Naive B cell (primary cell): ENCODE results near the gene PLK5. TPM values are rescaled to one million over a fixed set of nuclear protein-coding genes. Genes with fewer than 3 reads are reported as not detected.

Experiments used
- ATAC-seq, 2 donors: fragments of 150-1000 bp; cut with Tn5 transposase; 2 replicates each; pipeline ENCODE4 v1.10.0; 2021; ENCODE audit warnings: low read depth in 2 of 2, mild to moderate bottlenecking in 2 of 2, moderate library complexity in 2 of 2
- DNase-seq: peaks from one replicate; pipeline ENCODE4 v3.0.0; 2022
- H3K27ac Mint-ChIP-seq, 6 donors: one replicate each; pipeline ENCODE4 v1.8.0; 2020 to 2022; ENCODE audit warnings: mild to moderate bottlenecking in 6 of 6, mixed read lengths in 6 of 6, moderate library complexity in 5 of 6, inconsistent platforms in 2 of 6
- H3K27me3 Mint-ChIP-seq, 3 donors: one replicate each; pipeline ENCODE4 v1.8.0; 2021 to 2022; ENCODE audit warnings: mixed read lengths in 3 of 3, mild to moderate bottlenecking in 1 of 3
- H3K36me3 Mint-ChIP-seq, 2 donors: one replicate each; pipeline ENCODE4 v1.8.0; 2020 to 2022; ENCODE audit warnings: mixed read lengths in 2 of 2, inconsistent platforms in 1 of 2, mild to moderate bottlenecking in 1 of 2
- H3K4me1 Mint-ChIP-seq, 3 donors: one replicate each; pipeline ENCODE4 v1.8.0; 2020 to 2022; ENCODE audit warnings: mixed read lengths in 3 of 3, inconsistent platforms in 1 of 3, mild to moderate bottlenecking in 1 of 3, moderate library complexity in 1 of 3
- H3K4me3 Mint-ChIP-seq, 8 donors: one replicate each; pipeline ENCODE4 v1.8.0; 2020 to 2022; ENCODE audit warnings: mild to moderate bottlenecking in 8 of 8, mixed read lengths in 8 of 8, moderate library complexity in 8 of 8, inconsistent platforms in 2 of 8
- H3K9me3 Mint-ChIP-seq, 7 donors: one replicate each; pipeline ENCODE4 v1.8.0; 2020 to 2022; ENCODE audit warnings: mixed read lengths in 7 of 7, mild to moderate bottlenecking in 5 of 7, inconsistent platforms in 2 of 7, moderate library complexity in 1 of 7
- polyA plus RNA-seq, 6 donors: library from polyadenylated mRNA; unstranded; fragments of 300-500 nt; fragmentation: Illumina TruSeq; gene quantifications; one replicate each; pipeline ENCODE4 v1.2.3, GENCODE V29; 2021; ENCODE audit warnings: low read depth in 6 of 6

The PLK5 gene
- polyA plus RNA-seq, 6 donors from 2014 or later, result not detected

DNA sequence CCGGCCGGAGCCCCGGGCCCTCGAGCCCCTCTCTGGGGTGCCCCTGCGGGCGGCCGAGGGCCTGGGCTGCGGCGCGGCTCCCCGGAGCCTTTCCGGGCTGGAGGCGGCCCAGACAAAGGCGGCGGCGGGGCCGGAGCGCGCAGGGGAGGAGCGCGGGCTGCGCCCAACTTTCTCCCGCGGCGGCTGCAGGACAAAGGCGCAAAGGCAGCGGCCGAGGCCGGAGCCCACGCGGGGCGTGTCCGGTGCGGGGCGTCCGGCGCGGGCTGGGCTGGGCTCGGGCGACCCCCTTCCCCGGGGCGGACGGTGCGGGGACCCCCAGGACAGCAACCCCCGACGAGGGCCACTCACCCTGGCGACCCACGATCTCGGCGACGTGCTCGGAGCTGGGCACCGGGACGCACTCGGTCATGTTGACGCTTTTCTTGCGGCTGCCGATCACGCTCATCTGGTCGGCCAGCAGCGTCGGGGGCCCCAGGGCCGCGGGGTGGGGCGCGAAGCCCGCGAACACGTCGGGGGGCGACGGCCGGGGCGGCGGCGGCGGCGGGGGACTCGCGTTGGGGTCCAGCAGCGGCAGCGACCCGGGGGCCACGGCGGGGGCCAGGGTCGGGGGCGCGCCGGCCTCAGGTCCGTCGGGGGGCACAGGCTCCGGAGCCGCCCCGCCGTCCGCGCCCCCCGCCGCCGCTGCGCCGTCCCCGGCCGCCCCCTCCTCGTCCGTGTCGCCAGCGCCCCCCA, 43.4 kb downstream of the PLK5 start:
- ATAC-seq, result no peak
- no peak for DNase-seq
- Mint-ChIP-seq H3K9me3 (no peaks in the 10 kb centered on the region), H3K27ac (no peak overlapping the region), H3K27me3 (peaks cover 6 to 16% (median 13%) of the 10 kb centered on the region in 3 donors), H3K4me3 (peak overlapping the region in 3 of 8 donors; percentile 41 to 56 (median 49)), H3K4me1 (peaks cover 12 to 14% (median 14%) of the 10 kb centered on the region in 3 donors), H3K36me3 (no peaks in the 10 kb centered on the region)

DNA sequence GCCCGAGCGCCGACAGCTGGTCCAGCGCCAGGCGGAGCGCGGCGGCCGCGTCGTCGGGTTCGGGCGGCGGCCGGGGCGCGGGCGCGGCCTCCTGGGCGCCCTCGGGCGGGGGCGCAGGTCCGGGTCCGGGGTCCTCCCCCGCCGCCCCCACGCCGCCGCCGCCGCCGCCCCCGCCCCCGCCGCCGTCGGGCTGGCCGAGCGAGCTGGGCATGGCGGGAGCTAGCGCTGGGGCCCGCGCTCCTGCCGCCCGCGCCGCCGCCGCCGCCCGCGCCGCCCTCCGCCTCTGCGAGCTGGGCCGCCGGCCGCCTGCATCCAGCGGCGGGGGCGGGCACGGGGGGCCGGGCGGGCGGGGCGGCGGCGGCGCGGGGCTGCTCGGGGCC, 44.0 kb downstream of the PLK5 start:
- ATAC-seq, result peak; percentile 32 to 38
- H3K9me3 Mint-ChIP-seq, result no peaks in the 10 kb centered on the region
- peaks cover 6 to 16% (median 13%) of the 10 kb centered on the region in 3 donors for H3K27me3 Mint-ChIP-seq
- H3K27ac Mint-ChIP-seq, result no peak overlapping the region
- DNase-seq, result no peak
- no peak overlapping the region for H3K4me3 Mint-ChIP-seq
- H3K4me1 Mint-ChIP-seq, result peaks cover 12 to 14% (median 14%) of the 10 kb centered on the region in 3 donors
- H3K36me3 Mint-ChIP-seq, result no peaks in the 10 kb centered on the region

DNA sequence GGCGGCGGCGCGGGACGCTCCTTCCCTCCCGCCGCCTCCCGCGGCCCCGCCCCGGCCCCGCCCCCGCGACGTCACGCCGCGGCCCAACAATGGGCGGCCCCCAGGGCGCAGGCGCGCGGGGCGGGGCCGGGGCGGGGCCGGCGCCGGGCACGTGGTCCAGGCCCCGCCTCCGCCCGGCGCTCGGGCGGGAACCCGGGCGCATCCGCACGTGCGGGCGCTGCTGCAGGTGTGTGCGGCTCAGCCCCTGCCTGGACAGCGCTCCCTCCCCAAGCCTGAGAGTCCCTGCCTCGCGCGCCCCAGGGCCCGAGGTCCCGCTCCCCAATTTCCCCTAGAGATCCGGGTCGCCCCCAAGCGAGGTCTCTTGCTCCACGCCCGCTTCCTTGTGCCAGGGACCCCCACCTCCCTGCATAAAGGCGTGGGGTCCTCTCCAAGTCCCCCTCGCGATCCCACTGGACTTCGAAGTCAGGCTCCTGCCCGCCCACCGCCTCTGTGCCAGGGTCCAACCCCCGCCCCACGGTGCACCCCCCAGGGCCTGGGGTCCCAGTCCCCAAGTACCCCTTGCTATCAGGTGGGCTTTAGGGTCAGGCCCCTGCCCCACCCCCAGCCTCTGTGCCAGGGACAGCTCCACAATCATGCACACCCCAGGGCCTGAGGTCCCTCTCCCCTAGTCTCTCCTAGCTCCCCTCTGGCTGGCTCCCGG, 44.6 kb downstream of the PLK5 start, which contains the start of gene MEX3D:
MEX3D (minus strand) TSS at position 6 of the 700 bp plus-strand sequence. CDS start 267 bp downstream, outside the sequence.
- H3K4me1 Mint-ChIP-seq, result peaks cover 14 to 15% (median 14%) of the 10 kb centered on the region in 3 donors
- no peaks in the 10 kb centered on the region for H3K36me3 Mint-ChIP-seq
- peak within 1 kb of the TSS in 7 of 8 donors; percentile 49 to 82 (median 66) for H3K4me3 Mint-ChIP-seq
- peaks cover 6 to 16% (median 13%) of the 10 kb centered on the region in 3 donors for H3K27me3 Mint-ChIP-seq
- DNase-seq (peak; percentile 78), ATAC-seq (peak; percentile 92 to 94)
- H3K27ac Mint-ChIP-seq, result peak within 1 kb of the TSS in 2 of 6 donors; percentile 73 to 76
- H3K9me3 Mint-ChIP-seq, result no peaks in the 10 kb centered on the region

DNA sequence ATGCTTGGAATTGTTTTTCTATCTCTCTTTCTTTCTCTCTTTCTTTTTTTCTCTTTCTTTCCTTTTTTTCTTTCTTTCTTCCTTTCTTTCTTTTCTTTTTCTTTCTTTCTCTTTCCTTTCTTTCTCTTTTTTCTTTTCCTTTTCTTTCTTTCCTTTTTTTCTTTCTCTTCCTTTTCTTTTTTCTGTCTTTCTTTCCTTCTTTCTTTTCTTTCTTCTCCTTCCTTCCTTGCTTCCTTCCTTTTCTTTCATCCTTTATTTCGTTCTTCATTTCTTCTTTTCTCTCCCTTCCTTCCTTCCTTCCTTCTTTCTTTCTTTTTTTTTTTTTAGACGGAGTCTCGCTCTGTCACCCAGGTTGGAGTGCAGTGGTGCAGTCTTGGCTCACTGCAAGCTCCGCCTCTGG, 46.1 kb downstream of the PLK5 start:
- Mint-ChIP-seq H3K4me1 (peaks cover 14 to 15% (median 14%) of the 10 kb centered on the region in 3 donors), H3K4me3 (peak overlapping the region in 7 of 8 donors; percentile 49 to 90 (median 67)), H3K27ac (peak overlapping the region in 4 of 6 donors; percentile 21 to 81 (median 36)), H3K36me3 (no peaks in the 10 kb centered on the region), H3K27me3 (peaks cover 6 to 16% (median 13%) of the 10 kb centered on the region in 3 donors), H3K9me3 (no peaks in the 10 kb centered on the region)
- DNase-seq, result no peak
- ATAC-seq, result no peak

DNA sequence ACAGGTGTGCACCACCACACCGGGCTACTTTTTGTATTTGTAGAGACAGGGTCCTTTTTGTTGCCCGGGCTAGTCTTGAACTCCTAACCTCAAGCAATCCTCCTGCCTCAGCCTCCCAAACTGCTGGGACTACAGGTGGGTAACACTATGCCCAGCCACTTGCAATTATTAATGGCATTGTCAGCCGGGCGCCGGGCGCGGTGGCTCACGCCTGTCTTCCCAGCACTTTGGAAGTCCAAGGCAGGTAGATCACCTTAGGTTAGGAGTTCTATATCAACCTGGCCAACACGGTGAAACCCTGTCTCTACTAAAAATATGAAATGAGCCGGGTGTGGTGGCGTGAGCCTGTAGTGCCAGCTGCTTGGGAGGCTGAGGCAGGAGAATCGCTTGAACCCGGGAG, 47.0 kb downstream of the PLK5 start:
- H3K27me3 Mint-ChIP-seq, result peaks cover 6 to 16% (median 13%) of the 10 kb centered on the region in 3 donors
- H3K9me3 Mint-ChIP-seq, result no peaks in the 10 kb centered on the region
- peak overlapping the region in 3 of 8 donors; percentile 35 to 69 (median 67) for H3K4me3 Mint-ChIP-seq
- ATAC-seq (no peak), DNase-seq (no peak)
- H3K27ac Mint-ChIP-seq, result peak overlapping the region in 1 of 6 donors; percentile 21
- peaks cover 0 to 4% of the 10 kb centered on the region in 2 donors for H3K36me3 Mint-ChIP-seq
- H3K4me1 Mint-ChIP-seq, result peaks cover 14 to 17% (median 15%) of the 10 kb centered on the region in 3 donors

DNA sequence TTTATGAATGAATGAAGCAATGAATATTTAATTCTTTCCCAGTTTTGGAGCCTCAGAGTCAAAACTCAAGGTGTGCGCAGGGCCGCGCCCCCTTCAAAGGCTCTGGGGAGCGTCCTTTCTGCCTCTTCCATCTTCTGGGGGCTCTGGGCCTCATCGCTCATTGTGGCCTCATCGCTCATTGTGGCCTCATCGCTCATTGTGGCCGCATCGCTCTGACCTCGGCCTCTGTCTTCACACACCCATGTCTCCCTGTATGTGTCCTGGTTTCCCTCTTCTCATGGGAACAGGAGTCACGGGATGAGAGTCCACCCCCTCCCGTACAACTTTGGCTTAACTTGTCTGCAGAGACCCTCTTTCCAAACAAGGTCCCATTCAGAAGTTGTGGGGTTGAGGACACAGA, 47.5 kb downstream of the PLK5 start:
- H3K4me1 Mint-ChIP-seq, result peaks cover 14 to 20% (median 16%) of the 10 kb centered on the region in 3 donors
- H3K9me3 Mint-ChIP-seq, result no peaks in the 10 kb centered on the region

DNA sequence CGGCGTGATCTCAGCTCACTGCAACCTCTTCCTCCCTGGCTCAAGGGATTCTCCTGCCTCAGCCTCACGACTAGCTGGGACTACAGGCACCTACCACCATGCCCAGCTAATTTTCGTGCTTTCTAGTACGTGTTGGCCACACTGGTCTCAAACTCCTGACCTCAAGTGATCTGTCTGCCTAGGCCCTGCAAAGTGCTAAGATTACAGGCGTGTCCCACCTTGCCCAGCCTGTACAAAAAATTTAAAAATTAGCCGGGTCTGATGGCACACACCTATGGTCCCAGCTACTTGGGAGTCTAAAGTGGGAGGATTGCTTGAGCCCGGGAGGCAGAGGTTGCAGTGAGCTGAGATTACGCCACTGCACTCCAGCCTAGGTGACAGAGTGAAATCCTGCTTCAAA, 48.9 kb downstream of the PLK5 start:
- Mint-ChIP-seq H3K4me1 (peaks cover 14 to 20% (median 16%) of the 10 kb centered on the region in 3 donors), H3K4me3 (no peak overlapping the region), H3K27ac (no peak overlapping the region), H3K9me3 (no peaks in the 10 kb centered on the region), H3K36me3 (peaks cover 0 to 8% of the 10 kb centered on the region in 2 donors), H3K27me3 (peaks cover 6 to 16% (median 13%) of the 10 kb centered on the region in 3 donors)
- no peak for DNase-seq
- no peak for ATAC-seq

More for the DNA sequence above, 47.5 kb downstream of the PLK5 start:
- DNase-seq, result no peak
- Mint-ChIP-seq H3K27ac (peak overlapping the region in 1 of 6 donors; percentile 70), H3K27me3 (peaks cover 6 to 16% (median 13%) of the 10 kb centered on the region in 3 donors), H3K4me3 (no peak overlapping the region), H3K36me3 (peaks cover 0 to 8% of the 10 kb centered on the region in 2 donors)
- no peak for ATAC-seq

DNA sequence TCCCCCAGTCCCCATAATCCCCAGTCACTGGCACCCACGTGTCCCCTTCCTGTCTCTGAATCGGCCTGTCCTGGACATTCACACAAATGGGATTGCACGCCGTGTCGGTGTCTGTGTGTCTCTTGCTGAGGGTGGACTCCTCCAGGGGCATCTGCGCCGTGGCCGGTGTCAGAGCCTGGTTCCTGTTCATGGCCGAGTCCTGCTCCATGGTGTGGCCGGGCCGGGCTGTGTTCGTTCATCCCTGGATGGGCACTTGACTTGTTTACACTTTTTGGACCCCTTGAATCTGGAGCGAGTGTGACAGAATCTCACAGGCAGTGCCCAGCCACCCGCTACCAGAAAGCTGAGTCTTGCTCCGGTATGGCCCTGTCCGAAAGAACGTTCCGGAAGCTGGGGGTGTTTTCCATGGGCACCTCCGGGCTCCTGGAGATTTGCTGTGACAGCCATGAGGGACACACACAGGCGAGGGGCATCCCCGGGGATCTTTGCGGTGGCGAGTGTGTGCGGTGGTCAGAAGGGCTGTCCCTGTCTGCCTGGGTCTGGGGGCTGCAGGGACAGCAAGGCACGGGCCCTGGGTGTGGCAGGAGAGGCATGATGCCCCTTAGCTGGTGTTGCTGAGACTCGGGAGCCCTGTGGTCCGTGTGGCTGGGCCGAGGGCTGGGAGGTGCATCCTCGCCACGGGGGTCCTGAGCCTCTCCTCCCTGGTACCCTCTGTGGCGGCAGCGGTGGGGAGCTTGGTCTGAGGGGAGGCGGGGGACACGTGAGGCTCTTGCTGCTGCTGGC, 50.7 kb downstream of the PLK5 start:
- Mint-ChIP-seq H3K4me3 (peak overlapping the region in 1 of 8 donors; percentile 15), H3K27ac (no peak overlapping the region), H3K4me1 (peaks cover 12 to 18% (median 12%) of the 10 kb centered on the region in 3 donors), H3K9me3 (no peaks in the 10 kb centered on the region), H3K36me3 (peaks cover 0 to 8% of the 10 kb centered on the region in 2 donors), H3K27me3 (peaks cover 6 to 12% (median 11%) of the 10 kb centered on the region in 3 donors)
- ATAC-seq (no peak), DNase-seq (no peak)

DNA sequence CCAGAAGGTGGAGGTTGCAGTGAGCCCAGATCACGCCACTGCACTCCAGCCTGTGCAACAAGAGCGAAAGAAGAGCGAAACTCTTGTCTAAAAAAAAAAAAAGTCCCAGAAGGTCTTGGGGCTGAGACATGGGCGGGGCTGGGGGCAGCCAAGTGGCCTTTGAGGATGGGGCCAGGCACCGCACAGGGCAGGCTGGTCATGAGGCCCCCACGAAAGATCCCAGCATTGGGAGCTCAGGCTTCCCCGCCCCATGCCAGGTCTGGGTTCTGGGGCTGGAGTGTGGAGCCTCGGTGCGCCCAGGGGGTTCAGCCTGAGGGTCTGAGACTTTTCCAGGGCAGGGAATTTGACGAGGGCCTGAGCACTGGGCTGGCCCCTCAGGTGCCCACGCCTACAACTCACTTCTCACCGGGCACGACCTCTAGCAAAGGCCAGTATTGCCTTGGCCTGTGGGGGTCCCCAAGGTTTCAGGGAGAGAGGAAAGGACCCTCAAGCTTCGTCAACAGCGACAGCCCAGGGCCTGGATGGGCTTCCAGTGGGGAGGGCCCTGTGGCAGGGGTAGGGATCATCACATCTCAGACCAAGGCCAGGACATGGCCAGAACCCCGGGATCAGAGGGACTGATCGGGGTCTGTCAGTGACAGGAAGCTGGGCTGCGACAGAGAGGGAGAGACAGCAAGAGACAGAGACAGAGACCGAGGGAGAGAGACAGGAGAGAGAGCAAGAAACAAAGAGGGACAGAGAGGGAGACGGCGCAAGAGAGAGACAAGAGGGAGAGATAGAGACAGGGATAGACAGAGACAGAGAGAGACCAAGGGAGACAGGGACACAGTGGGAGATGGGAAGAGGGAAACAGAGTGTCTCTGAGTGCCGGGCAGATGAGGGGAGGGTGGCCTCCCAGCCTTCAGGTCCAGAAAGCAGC, 51.7 kb downstream of the PLK5 start:
- H3K4me1 Mint-ChIP-seq, result peaks cover 4 to 9% (median 5%) of the 10 kb centered on the region in 3 donors
- peaks cover 0 to 8% of the 10 kb centered on the region in 2 donors for H3K36me3 Mint-ChIP-seq
- ATAC-seq, result no peak
- peak overlapping the region in 2 of 6 donors; percentile 52 to 76 for H3K27ac Mint-ChIP-seq
- no peak overlapping the region for H3K4me3 Mint-ChIP-seq
- DNase-seq, result no peak
- H3K9me3 Mint-ChIP-seq, result no peaks in the 10 kb centered on the region
- H3K27me3 Mint-ChIP-seq, result peaks cover 0 to 1% (median under 1%) of the 10 kb centered on the region in 3 donors

DNA sequence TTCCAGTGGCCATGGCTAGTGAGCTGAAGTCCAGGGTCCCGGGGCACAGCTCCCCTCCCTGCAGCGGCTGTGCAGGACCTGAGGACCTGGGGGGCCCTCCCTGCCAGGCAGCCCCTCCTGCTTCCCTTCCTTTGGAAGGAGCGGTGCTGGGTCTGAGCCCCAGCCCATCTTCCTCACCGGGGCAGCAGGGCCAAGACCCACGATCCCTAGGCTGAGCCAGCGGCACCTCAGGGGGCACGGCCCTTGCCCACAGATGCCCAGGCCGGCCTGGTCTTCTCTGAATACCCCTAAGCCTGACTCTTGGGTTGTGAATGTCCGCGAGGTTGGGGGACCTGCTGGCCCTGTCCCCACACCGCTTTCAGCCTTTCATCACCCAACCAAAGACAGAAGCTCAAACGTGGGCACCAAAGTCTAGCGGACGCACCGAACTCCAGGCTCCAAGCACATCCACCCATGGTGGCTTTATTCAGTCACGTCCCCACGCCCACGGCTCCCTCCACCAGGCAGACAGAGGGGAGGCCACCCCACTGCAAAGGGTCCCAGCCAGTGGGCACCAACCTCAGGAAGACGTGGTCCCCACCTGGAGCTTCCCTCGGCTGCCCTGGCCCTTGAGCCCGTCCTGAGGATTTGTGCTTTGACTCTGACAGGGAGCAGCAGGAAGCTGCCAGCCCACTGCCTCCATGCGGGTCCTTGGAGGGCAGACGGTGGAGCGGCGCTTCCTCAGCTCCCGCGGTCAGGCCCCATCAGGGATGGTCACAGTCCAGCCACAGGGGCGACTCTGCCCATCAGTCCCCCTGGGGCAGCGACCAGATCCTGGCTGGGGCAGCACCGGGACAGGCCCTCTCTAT, 52.6 kb downstream of the PLK5 start:
- H3K4me1 Mint-ChIP-seq, result peaks cover 4 to 8% (median 5%) of the 10 kb centered on the region in 3 donors
- no peaks in the 10 kb centered on the region for H3K27me3 Mint-ChIP-seq
- DNase-seq (no peak), ATAC-seq (no peak)
- H3K4me3 Mint-ChIP-seq, result no peak overlapping the region
- H3K9me3 Mint-ChIP-seq, result no peaks in the 10 kb centered on the region
- H3K27ac Mint-ChIP-seq, result peak overlapping the region in 1 of 6 donors; percentile 52
- peaks cover 0 to 8% of the 10 kb centered on the region in 2 donors for H3K36me3 Mint-ChIP-seq

DNA sequence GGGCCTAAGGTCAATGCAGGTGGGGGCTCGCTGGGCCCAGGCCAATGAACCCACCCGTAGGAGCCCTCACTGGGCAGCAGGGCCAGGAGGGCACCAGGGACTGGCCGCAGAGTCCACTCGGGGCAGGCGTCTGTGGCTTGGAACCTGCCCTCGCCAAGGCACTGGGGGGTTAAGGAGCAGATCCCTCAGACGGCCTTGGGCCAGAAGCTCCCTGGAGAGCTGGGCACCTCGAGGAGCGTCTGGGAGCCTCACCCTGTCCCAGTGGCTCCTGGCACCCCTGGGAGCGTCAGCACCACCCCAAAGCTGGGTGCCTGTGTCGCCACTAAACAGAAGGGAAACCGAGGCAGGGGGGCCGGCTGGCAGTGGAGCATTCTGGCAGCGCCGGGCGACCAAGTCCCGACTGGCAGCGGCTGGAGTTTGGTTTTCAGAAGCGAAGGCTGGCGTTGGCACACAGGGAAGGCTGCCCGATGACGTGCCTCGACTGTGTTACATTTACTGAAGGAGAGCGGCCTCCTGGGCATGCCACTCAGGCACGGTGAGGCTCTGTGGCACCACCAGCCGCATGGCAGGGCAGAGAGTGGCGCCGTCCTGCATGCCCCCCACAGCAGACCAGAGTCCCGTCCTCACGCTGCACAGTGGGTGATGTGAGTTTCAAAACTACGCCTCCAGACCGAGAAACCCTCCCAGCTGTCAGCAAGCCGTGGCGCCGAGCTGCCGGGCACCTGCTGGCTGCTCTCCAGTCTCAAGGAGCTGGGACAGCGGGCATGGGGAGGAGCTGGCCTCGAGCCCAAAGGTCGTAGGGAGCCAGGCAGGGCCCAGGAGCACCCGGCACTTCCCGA, 53.4 kb downstream of the PLK5 start:
- Mint-ChIP-seq H3K36me3 (peaks cover 0 to 8% of the 10 kb centered on the region in 2 donors), H3K9me3 (no peaks in the 10 kb centered on the region), H3K27me3 (no peaks in the 10 kb centered on the region), H3K27ac (no peak overlapping the region), H3K4me3 (no peak overlapping the region), H3K4me1 (peaks cover 4 to 8% (median 5%) of the 10 kb centered on the region in 3 donors)
- DNase-seq (no peak), ATAC-seq (no peak)
